ENCODE results near the gene ABI3.
A peak's percentile ranks its signal among the peaks of the same experiment; 100 is the strongest.

Gene ABI3

DNA sequence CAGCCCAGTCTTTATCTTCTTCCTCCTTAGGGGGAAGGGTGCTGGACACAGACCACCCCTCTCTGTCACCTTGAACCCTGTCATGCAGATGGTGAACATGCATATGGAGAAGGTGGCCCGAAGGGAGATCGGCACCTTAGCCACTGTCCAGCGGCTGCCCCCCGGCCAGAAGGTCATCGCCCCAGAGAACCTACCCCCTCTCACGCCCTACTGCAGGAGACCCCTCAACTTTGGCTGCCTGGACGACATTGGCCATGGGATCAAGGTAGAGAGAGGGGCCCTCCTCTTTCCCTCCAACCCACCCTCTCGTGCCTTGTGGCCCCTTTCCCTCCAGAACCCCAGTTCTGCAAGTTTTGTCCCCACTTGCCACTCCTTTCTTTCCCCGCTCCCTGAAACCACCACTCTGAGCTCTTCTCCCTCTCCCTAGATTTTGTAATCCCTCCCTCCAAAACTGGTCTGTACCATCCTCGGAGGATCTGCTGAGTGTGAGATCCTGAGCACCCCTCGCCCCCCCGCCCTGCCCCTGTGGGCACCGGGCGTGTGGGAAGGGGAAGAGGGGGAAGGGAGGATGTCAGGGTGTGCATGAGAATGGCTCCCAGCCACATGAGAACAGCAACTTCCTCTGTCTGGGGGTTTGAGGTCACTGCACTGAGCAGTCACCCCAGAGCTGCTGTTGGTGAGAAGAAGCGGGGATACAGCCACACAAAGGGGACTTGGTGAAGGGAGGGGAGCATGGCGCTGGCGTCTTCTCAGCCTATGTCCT, 7.3 kb downstream of the ABI3 start:
- H3K4me3 ChIP-seq (replicated peaks; ENCODE audit: insufficient read depth, low read length) = no peak overlapping the region
- TF ChIP-seq POLR2AphosphoS5 (IDR thresholded peaks at IDR 0.05; ENCODE audit: low read depth) (peak; percentile 83), SPI1 (IDR thresholded peaks at IDR 0.05; ENCODE audit: borderline replicate concordance, low read depth) (peak; percentile 89), REST (IDR thresholded peaks at IDR 0.05; ENCODE audit: insufficient replicate concordance, low read depth) (peak; percentile 48), GABPA (IDR thresholded peaks at IDR 0.05; ENCODE audit: low read depth) (no peak; the same call in 1 of the 2 replicates)
- peak; percentile 88 to 94 for DNase-seq (ENCODE audit: low read depth in 1 of 2, low spot score in 1 of 2)
- no peaks in the 10 kb centered on the region for H3K27me3 ChIP-seq (ENCODE audit: insufficient read depth, poor library complexity, severe bottlenecking)
- H3K27ac ChIP-seq (replicated peaks) = peak overlapping the region; percentile 85

GRCh38 chr17:49218941-49219913, 8.7 kb downstream of the ABI3 start:
- peak in 1 of 2 experiments; percentile 88 for DNase-seq (ENCODE audit: low read depth in 1 of 2, low spot score in 1 of 2)
- Histone ChIP-seq H3K27me3 (ENCODE audit: insufficient read depth, poor library complexity, severe bottlenecking) (peaks cover 7% of the 10 kb centered on the region), H3K4me3 (replicated peaks; ENCODE audit: insufficient read depth, low read length) (peak overlapping the region; percentile 16; the same call in 1 of the 2 replicates), H3K27ac (replicated peaks) (peak overlapping the region; percentile 85)
- TF ChIP-seq CTCF (IDR thresholded peaks at IDR 0.05; ENCODE audit: insufficient read depth, low read length) = peak; percentile 6
- TF ChIP-seq POLR2AphosphoS5 (IDR thresholded peaks at IDR 0.05; ENCODE audit: low read depth) = no peak
- peak; percentile 86 for TF ChIP-seq SPI1 (IDR thresholded peaks at IDR 0.05; ENCODE audit: borderline replicate concordance, low read depth)

DNA sequence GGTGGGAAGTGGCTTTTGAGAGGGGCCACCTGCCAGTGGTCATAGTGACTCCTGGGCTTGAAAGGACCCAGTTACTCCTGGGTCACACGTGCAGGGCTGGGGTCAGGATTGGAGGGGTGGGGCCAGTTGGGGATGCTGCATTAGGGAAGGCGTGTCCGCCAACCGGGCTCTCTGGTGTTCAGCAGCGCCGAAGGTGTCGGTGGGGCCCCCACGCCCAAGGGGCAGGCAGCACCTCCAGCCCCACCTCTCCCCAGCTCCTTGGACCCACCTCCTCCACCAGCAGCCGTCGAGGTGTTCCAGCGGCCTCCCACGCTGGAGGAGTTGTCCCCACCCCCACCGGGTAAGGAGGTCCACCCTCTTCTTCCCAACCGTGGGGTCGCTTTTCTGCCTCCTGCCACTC, 9.5 kb downstream of the ABI3 start:
- H3K4me3 ChIP-seq (replicated peaks; ENCODE audit: insufficient read depth, low read length) = no peak overlapping the region
- peaks cover 15% of the 10 kb centered on the region for H3K27me3 ChIP-seq (ENCODE audit: insufficient read depth, poor library complexity, severe bottlenecking)
- no peak for TF ChIP-seq POLR2AphosphoS5 (IDR thresholded peaks at IDR 0.05; ENCODE audit: low read depth)
- TF ChIP-seq SPI1 (IDR thresholded peaks at IDR 0.05; ENCODE audit: borderline replicate concordance, low read depth) = no peak
- no peak for TF ChIP-seq CTCF (IDR thresholded peaks at IDR 0.05; ENCODE audit: insufficient read depth, low read length)
- no peak for TF ChIP-seq GABPA (IDR thresholded peaks at IDR 0.05; ENCODE audit: low read depth)
- no peak for TF ChIP-seq REST (IDR thresholded peaks at IDR 0.05; ENCODE audit: insufficient replicate concordance, low read depth)
- DNase-seq (ENCODE audit: low read depth in 1 of 2, low spot score in 1 of 2) = no peak
- peak overlapping the region; percentile 85 for H3K27ac ChIP-seq (replicated peaks)

DNA sequence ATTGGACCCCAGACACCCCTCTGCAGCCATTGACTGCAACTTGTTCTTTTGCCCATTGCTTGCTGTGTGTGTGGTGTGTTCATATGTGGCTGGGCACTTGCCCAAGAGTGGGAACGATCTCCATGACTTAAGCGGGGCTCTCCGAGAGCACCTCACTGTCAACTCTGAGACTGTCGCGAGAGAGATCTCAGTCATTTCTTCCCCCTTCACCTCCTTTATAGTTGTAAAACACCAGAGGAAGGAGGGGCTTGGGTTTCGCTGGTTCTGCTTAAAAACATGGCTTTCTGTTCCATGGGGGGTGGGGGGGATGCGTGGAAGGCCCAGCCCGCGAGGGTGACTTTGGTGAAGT, 12.6 kb downstream of the ABI3 start:
- no peak for DNase-seq (ENCODE audit: low read depth in 1 of 2, low spot score in 1 of 2)
- no peak overlapping the region for H3K4me3 ChIP-seq (replicated peaks; ENCODE audit: insufficient read depth, low read length)
- H3K27ac ChIP-seq (replicated peaks) = no peak overlapping the region
- peaks cover 22% of the 10 kb centered on the region for H3K27me3 ChIP-seq (ENCODE audit: insufficient read depth, poor library complexity, severe bottlenecking)
- TF ChIP-seq SPI1 (IDR thresholded peaks at IDR 0.05; ENCODE audit: borderline replicate concordance, low read depth) (no peak), GABPA (IDR thresholded peaks at IDR 0.05; ENCODE audit: low read depth) (no peak), REST (IDR thresholded peaks at IDR 0.05; ENCODE audit: insufficient replicate concordance, low read depth) (no peak), CTCF (IDR thresholded peaks at IDR 0.05; ENCODE audit: insufficient read depth, low read length) (no peak), POLR2AphosphoS5 (IDR thresholded peaks at IDR 0.05; ENCODE audit: low read depth) (no peak)
